Upper lobe of right lung (tissue), 1 donor: ENCODE measurements around the gene SETD1A. TPM values are rescaled to one million over a fixed set of nuclear protein-coding genes. Genes with fewer than 3 reads are reported as not detected.

Experiments
- ATAC-seq: fragments of 200-7000 bp; cut with Tn5 transposase; one replicate; pipeline ENCODE4 v1.9.1; 2020; ENCODE audit warnings: mild to moderate bottlenecking, moderate library complexity
- DNase-seq: peaks from one replicate; pipeline ENCODE4 v3.0.0-alpha.2; 2020
- H3K27ac ChIP-seq: fragments of 200-600 bp; one replicate; pipeline ENCODE4 v1.8.0; 2022
- H3K27me3 ChIP-seq: fragments of 200-600 bp; one replicate; pipeline ENCODE4 v1.8.0; 2022; ENCODE audit warnings: mild to moderate bottlenecking
- H3K36me3 ChIP-seq: fragments of 200-600 bp; one replicate; pipeline ENCODE4 v1.8.0; 2022
- H3K4me1 ChIP-seq: fragments of 200-600 bp; one replicate; pipeline ENCODE4 v1.8.0; 2022
- H3K4me3 ChIP-seq: fragments of 200-600 bp; one replicate; pipeline ENCODE4 v1.8.0; 2022; ENCODE audit warnings: mild to moderate bottlenecking
- H3K9me3 ChIP-seq: fragments of 200-600 bp; one replicate; pipeline ENCODE4 v1.8.0; 2022
- intact Hi-C: fragments of 100-400 bp; cut with DNase I; formaldehyde crosslinking; loops from one replicate; pipeline ENCODE4 v1.11.0; 2022
- total RNA-seq: library from RNA; stranded (reverse); fragmentation: NEBNext Ultra II Directional; extraction: Animal tissue kit (Norgen Biotek cat#: 25700); gene quantifications from one replicate; pipeline ENCODE4 v1.2.1, GENCODE V29; 2021
- TF ChIP-seq, protein P1 (sequence below): fragments of 200-600 bp; IDR thresholded peaks from one replicate; pipeline ENCODE4 v1.8.0; 2022; ENCODE audit warnings: antibody characterized with exemption
- donor health status: DM: no; HTN: yes; CAD: no; lungs with severe emphysema.

Gene SETD1A
- total RNA-seq, 1 donor from 2014 or later = 18.6 TPM

DNA sequence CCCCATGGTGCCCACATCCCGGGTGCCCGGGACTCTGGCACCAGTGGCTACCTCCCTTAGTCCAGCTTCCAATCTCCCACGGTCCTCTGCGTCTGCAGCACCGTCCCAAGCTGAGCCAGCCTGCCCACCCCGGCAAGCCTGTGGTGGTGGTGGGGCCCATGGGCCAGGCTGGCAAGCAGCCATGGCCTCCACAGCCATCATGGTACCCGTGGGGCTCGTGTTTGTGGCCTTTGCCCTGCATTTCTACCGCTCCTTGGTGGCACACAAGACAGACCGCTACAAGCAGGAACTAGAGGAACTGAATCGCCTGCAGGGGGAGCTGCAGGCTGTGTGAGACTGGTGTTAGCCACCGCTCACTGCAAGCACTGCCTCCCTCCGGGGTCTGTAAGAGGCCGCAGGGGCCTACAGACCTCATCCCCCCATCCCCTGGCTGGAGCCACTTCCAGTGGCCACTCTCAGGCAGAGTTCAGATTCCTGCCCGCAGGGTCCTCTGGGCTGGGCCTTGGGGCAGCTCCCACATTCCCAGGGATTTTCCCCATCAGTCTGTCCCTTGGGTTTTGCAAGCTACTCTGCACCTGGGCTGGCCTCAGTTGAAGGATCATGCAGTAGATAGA is 3.9 kb upstream of the SETD1A start:
- DNase-seq (peak; percentile 71), ATAC-seq (no peak)
- no peaks in the 10 kb centered on the region for H3K27me3 ChIP-seq
- no peak overlapping the region for H3K27ac ChIP-seq
- H3K9me3 ChIP-seq = no peaks in the 10 kb centered on the region
- TF ChIP-seq, protein P1, sequence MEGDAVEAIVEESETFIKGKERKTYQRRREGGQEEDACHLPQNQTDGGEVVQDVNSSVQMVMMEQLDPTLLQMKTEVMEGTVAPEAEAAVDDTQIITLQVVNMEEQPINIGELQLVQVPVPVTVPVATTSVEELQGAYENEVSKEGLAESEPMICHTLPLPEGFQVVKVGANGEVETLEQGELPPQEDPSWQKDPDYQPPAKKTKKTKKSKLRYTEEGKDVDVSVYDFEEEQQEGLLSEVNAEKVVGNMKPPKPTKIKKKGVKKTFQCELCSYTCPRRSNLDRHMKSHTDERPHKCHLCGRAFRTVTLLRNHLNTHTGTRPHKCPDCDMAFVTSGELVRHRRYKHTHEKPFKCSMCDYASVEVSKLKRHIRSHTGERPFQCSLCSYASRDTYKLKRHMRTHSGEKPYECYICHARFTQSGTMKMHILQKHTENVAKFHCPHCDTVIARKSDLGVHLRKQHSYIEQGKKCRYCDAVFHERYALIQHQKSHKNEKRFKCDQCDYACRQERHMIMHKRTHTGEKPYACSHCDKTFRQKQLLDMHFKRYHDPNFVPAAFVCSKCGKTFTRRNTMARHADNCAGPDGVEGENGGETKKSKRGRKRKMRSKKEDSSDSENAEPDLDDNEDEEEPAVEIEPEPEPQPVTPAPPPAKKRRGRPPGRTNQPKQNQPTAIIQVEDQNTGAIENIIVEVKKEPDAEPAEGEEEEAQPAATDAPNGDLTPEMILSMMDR = peak; percentile 59
- no peaks in the 10 kb centered on the region for H3K36me3 ChIP-seq
- H3K4me3 ChIP-seq = no peak overlapping the region
- intact Hi-C loops = no loop called here
- peaks cover 25% of the 10 kb centered on the region for H3K4me1 ChIP-seq

DNA sequence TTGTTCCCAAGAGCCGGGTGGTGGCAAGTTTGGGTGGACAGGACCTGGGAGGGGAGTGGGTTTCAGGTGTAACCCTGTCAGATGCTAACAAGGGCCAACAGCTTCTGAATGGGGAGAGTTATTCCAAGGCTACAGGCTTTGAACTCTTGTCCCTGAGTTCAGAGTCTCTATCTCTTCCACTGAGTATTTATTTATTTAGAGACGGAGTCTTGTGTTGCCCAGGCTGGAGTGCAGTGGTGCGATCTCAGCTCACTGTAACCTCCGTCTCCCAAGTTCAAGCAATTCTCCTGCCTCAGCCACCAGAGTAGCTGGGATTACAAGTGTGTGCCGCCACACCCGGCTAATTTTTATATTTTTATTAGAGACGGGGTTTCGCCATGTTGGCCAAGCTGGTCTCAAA is 2.6 kb upstream of the SETD1A start:
- H3K9me3 ChIP-seq = no peaks in the 10 kb centered on the region
- H3K27ac ChIP-seq = no peak overlapping the region
- H3K27me3 ChIP-seq = no peaks in the 10 kb centered on the region
- no peak for ATAC-seq
- H3K4me1 ChIP-seq = peaks cover 31% of the 10 kb centered on the region
- intact Hi-C loops = no loop called here
- DNase-seq = no peak
- TF ChIP-seq, protein P1 = no peak
- no peak overlapping the region for H3K4me3 ChIP-seq
- H3K36me3 ChIP-seq = peaks cover 10% of the 10 kb centered on the region

DNA sequence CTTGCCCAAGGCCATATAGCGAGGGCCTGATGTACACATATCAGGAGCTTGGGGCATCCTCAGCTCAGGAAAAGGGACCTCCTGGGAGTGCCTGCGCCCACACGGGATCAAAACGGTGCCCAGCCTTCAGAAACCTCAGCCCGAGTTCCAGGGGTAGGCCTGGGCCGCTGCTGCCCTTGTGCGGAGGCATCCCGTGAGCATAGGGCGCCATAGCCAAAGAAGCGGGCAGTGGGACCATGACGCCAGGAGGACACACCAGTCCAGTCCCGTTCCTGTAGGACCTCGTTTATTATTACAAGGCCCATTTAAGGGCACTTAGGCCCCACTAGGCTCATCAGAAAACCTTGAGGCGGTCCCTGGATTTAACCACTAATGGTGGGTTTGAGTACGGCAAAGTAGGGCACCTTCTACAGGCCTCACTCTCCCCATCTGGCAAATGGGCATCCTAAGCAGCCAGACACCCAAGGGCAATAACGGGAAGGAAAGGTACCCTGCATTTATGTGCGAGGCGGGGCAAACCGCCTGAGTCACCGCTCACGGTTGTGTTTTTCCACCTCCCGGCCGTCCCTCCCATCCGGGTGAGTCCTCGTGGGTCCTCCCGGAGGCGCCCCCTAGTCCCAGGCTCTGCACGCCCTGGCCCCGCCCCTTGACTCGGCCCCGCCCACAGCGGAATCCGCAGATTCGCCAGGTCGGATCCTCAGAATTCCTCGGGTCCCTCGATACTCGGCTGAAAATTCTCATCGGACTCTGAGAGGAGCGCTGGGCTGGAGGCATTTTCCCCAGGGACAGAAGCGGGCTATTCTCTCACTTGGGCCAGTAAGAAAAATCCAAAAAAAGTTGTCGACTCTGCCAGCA is 726 bp upstream of the SETD1A start:
- Histone ChIP-seq H3K4me3 (peak overlapping the region; percentile 83), H3K27me3 (no peaks in the 10 kb centered on the region), H3K27ac (peak overlapping the region; percentile 98), H3K36me3 (peaks cover 28% of the 10 kb centered on the region), H3K4me1 (peaks cover 16% of the 10 kb centered on the region), H3K9me3 (no peaks in the 10 kb centered on the region)
- TF ChIP-seq, protein P1 = peak; percentile 15
- ATAC-seq (peak; percentile 76), DNase-seq (peak; percentile 91)
- intact Hi-C loops = no loop called here

DNA sequence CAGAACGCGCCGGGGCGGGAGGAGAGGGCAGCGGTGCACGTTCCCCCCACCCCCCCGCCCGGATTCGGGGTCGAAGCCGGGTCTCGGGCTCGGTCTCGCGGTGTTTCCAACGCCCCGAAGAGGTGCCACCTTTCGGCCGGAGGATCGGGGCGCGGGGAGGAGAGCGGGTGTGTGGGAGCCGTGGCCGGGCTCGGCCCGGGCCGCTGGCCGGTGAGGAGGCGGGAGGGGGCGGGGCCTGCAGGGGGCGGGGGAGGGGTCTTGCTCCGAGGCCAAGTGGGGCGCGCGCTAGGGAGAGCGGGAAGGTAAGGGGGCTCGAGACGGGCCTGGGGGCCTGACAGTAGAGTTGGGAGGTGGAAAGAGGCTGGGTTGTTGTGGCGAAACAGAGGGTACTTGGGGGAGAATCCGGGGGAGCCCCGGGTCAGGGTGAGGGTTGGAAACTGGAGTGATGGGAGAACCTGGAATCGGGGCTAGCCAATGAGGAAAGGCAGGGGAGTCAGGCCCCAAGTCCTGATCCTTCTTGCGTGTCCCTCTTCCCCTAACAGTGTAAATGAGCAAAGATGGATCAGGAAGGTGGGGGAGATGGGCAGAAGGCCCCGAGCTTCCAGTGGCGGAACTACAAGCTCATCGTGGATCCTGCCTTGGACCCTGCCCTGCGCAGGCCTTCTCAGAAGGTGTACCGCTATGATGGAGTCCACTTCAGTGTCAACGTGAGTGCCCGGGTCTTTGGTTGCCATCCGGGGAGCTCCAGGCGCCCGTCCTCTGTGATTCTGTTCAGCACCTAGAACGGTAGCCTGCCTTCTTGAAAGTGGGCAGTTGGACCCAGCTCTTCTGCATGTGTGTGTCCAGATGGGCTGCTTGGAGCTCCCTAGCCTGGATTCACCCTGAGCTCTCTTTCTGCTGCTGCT is 873 bp downstream of the SETD1A start:
- peak overlapping the region; percentile 98 for H3K27ac ChIP-seq
- intact Hi-C loops = no loop called here
- ATAC-seq = peak; percentile 36

DNA sequence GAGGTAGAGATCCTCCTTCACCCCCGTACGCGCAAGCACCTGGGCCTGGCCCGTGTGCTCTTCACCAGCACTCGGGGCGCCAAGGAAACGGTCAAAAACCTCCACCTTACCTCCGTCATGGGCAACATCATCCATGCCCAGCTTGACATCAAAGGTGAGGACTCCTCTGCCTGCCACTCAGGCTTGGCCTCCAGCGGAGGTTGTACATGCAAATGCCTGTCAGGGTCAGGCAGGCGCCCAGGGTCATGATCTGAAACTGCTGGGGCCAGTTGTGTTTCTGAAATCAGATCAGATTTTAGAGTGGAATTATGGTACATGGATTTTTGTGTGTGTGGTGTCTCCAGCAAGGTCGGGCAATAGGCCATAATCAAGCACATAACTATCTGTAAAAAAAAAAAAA is 3.8 kb downstream of the SETD1A start:
- TF ChIP-seq, protein P1 = no peak
- Histone ChIP-seq H3K4me3 (no peak overlapping the region), H3K27ac (no peak overlapping the region), H3K27me3 (no peaks in the 10 kb centered on the region), H3K36me3 (peaks cover 73% of the 10 kb centered on the region), H3K9me3 (no peaks in the 10 kb centered on the region), H3K4me1 (peaks cover 10% of the 10 kb centered on the region)
- DNase-seq (no peak), ATAC-seq (no peak)
- intact Hi-C loops = no loop called here

More for the DNA sequence above, 873 bp downstream of the SETD1A start:
- Histone ChIP-seq H3K27me3 (no peaks in the 10 kb centered on the region), H3K4me3 (peak overlapping the region; percentile 83), H3K9me3 (no peaks in the 10 kb centered on the region), H3K4me1 (peaks cover 15% of the 10 kb centered on the region), H3K36me3 (peaks cover 44% of the 10 kb centered on the region)
- TF ChIP-seq, protein P1 = no peak
- DNase-seq = peak; percentile 83
